Osteoblast (primary cell): Measurements from ENCODE around the gene CAPZA2. TPM values are rescaled to one million over a fixed set of nuclear protein-coding genes. Genes with fewer than 3 reads are reported as not detected.
"Not testable (repeated sequence)": the region's sequence is repeated elsewhere in the genome, so short reads cannot be mapped to it uniquely, and the experiment has no call there.

Source experiments
- DNase-seq: peaks from one replicate; pipeline ENCODE4 v3.0.0; 2011; ENCODE audit warnings: low spot score, mixed read lengths; ENCODE audit not compliant: insufficient read length; ENCODE audit errors: missing footprints
- H2AFZ ChIP-seq: 2 replicates; pipeline ENCODE4 v1.6.0; 2011; ENCODE audit warnings: mild to moderate bottlenecking, low read length
- H3K27ac ChIP-seq: 2 replicates; pipeline ENCODE4 v1.5.1; 2011; ENCODE audit warnings: mild to moderate bottlenecking, low read depth, low read length, moderate library complexity
- H3K27me3 ChIP-seq: 2 replicates; pipeline ENCODE4 v1.6.0; 2012; ENCODE audit warnings: mild to moderate bottlenecking, control low read depth, inconsistent platforms, low read length, moderate library complexity; ENCODE audit not compliant: insufficient read depth
- H3K36me3 ChIP-seq: 2 replicates; pipeline ENCODE4 v1.5.1; 2011; ENCODE audit warnings: mild to moderate bottlenecking, low read length, control low read depth, moderate library complexity; ENCODE audit not compliant: insufficient read depth
- H3K4me1 ChIP-seq: 2 replicates; pipeline ENCODE4 v1.5.1; 2011; ENCODE audit warnings: mild to moderate bottlenecking, low read length, control low read depth, moderate library complexity; ENCODE audit not compliant: insufficient read depth
- H3K4me2 ChIP-seq: 2 replicates; pipeline ENCODE4 v1.6.0; 2011; ENCODE audit warnings: mild to moderate bottlenecking, low read length; ENCODE audit not compliant: insufficient read depth
- H3K4me3 ChIP-seq: fragments of 200-600 bp; sonication (generic); 3 replicates; pipeline ENCODE4 v1.5.1; 2012; ENCODE audit warnings: mild to moderate bottlenecking, low read length, inconsistent platforms; ENCODE audit not compliant: insufficient read depth
- H3K79me2 ChIP-seq: 2 replicates; pipeline ENCODE4 v1.6.0; 2012; ENCODE audit warnings: mild to moderate bottlenecking, low read length, control low read depth, inconsistent platforms; ENCODE audit not compliant: insufficient read depth
- H3K9me3 ChIP-seq: 2 replicates; pipeline ENCODE4 v1.5.1; 2011; ENCODE audit warnings: low read depth, low read length, control low read depth
- H4K20me1 ChIP-seq: 2 replicates; pipeline ENCODE4 v1.6.0; 2012; ENCODE audit warnings: mild to moderate bottlenecking, low read length, control low read depth; ENCODE audit not compliant: insufficient read depth
- total RNA-seq: library from RNA; depleted of rRNA; stranded (reverse); fragments of >200 nt; gene quantifications from 2 replicates; pipeline ENCODE4 v1.2.3, GENCODE V29; 2012
- TF ChIP-seq, protein P1 (sequence below): IDR thresholded peaks from 2 replicates; pipeline ENCODE4 v1.5.1; 2011; ENCODE audit warnings: mild to moderate bottlenecking, low read depth, low read length, moderate library complexity; ENCODE audit errors: extremely low read depth

Gene CAPZA2
- total RNA-seq, 1 donor, result 173 TPM

DNA sequence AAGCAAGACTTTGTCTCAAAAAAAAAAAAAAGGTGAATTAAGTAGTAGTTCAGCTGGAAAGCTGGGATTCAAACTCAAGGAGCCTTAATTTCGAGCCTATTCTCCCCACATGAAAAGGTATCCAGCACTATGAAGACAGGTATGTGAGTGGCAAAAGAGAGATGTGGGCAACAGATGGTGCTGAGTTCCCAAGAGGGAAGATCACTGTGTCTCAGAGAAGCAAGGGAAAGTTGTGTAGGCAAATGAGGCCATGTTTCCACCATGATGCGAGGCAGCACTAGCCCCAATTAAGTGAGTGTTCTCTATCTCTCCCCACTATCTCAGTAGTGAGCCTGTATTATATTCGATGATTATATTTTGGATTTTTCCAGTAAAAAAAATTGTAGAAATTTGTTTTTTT lies 71.1 kb downstream of the CAPZA2 start:
- H3K27ac ChIP-seq, result no peak overlapping the region
- peaks cover 18% of the 10 kb centered on the region for H3K27me3 ChIP-seq
- H3K4me2 ChIP-seq, result no peak overlapping the region
- H3K79me2 ChIP-seq, result no peaks in the 10 kb centered on the region
- H3K36me3 ChIP-seq, result no peaks in the 10 kb centered on the region
- no peak for DNase-seq
- H3K4me3 ChIP-seq, result no peak overlapping the region
- H3K4me1 ChIP-seq, result peaks cover 4% of the 10 kb centered on the region
- TF ChIP-seq, protein P1, sequence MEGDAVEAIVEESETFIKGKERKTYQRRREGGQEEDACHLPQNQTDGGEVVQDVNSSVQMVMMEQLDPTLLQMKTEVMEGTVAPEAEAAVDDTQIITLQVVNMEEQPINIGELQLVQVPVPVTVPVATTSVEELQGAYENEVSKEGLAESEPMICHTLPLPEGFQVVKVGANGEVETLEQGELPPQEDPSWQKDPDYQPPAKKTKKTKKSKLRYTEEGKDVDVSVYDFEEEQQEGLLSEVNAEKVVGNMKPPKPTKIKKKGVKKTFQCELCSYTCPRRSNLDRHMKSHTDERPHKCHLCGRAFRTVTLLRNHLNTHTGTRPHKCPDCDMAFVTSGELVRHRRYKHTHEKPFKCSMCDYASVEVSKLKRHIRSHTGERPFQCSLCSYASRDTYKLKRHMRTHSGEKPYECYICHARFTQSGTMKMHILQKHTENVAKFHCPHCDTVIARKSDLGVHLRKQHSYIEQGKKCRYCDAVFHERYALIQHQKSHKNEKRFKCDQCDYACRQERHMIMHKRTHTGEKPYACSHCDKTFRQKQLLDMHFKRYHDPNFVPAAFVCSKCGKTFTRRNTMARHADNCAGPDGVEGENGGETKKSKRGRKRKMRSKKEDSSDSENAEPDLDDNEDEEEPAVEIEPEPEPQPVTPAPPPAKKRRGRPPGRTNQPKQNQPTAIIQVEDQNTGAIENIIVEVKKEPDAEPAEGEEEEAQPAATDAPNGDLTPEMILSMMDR, result no peak
- H3K9me3 ChIP-seq, result no peaks in the 10 kb centered on the region
- H2AFZ ChIP-seq, result no peak overlapping the region
- no peaks in the 10 kb centered on the region for H4K20me1 ChIP-seq

- no peak for DNase-seq
- no peak overlapping the region for H2AFZ ChIP-seq
- no peak overlapping the region for H3K4me2 ChIP-seq
- peaks cover 4% of the 10 kb centered on the region for H3K4me1 ChIP-seq
- no peaks in the 10 kb centered on the region for H4K20me1 ChIP-seq
- H3K4me3 ChIP-seq, result no peak overlapping the region
- H3K27ac ChIP-seq, result no peak overlapping the region
- no peaks in the 10 kb centered on the region for H3K36me3 ChIP-seq
- TF ChIP-seq, protein P1, result no peak
- H3K9me3 ChIP-seq, result no peaks in the 10 kb centered on the region
- H3K27me3 ChIP-seq, result peaks cover 8% of the 10 kb centered on the region
- H3K79me2 ChIP-seq, result no peaks in the 10 kb centered on the region
Observed at GRCh38 chr7:116934580-116934979, 72.2 kb downstream of the CAPZA2 start.

DNA sequence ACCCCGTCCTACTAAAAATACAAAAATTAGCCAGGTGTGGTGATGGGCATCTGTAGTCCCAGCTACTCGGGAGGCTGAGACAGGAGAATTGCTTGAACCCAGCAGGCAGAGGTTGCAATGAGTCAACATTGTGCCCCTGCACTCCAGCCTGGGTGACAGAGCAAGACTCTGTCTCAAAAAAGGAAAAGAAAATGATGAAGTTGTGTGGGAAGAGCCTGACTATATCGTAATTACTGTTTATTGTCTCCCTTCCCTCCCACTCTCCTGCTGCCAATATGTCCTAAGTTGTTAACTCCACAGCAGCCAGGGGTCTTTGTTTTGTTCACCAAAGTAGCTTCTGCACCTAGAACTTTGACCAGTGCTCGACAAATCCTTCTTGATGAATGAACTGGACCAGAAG lies 74.5 kb downstream of the CAPZA2 start:
- H3K36me3 ChIP-seq, DNase-seq, H3K27me3 ChIP-seq, H3K4me2 ChIP-seq, H3K4me3 ChIP-seq, H4K20me1 ChIP-seq, H3K27ac ChIP-seq, H3K79me2 ChIP-seq, H3K4me1 ChIP-seq, H2AFZ ChIP-seq, H3K9me3 ChIP-seq: not testable (repeated sequence)

DNA sequence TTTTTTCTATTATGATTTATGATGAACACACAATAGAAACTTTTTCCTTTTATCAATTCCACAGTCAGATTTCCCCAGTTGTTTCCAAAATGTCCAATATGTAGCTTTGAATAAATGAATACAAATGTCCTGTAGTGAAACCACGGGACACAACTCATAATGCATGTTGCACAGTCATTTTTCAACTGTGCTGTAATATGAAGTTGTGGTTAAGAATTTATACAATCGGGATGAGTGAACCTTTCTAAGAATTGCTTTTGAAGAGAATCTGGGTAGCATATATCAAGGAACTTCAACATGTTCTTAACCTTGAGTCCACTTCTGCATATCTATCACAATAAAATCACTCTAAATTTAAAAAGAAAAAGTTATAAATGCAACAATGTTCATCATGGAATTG lies 76.3 kb downstream of the CAPZA2 start:
- Histone ChIP-seq H4K20me1 (no peaks in the 10 kb centered on the region), H3K27me3 (peaks cover 8% of the 10 kb centered on the region), H3K4me2 (no peak overlapping the region), H3K36me3 (no peaks in the 10 kb centered on the region), H3K4me3 (no peak overlapping the region), H3K9me3 (no peaks in the 10 kb centered on the region), H3K79me2 (no peaks in the 10 kb centered on the region), H2AFZ (no peak overlapping the region), H3K27ac (no peak overlapping the region), H3K4me1 (no peaks in the 10 kb centered on the region)
- TF ChIP-seq, protein P1, result no peak
- no peak for DNase-seq
